GM18858 (cell line): ENCODE data around the gene ADNP2.

Source experiments
- ATAC-seq: cut with Tn5 transposase; IDR thresholded peaks from one replicate; pipeline ENCODE4 v1.9.1; 2021; ENCODE audit not compliant: unreplicated experiment

The ADNP2 gene

GRCh38 chr18:80106482-80107051, 2.5 kb upstream of the ADNP2 start:
- ATAC-seq: no peak

GRCh38 chr18:80107426-80107825, 1.6 kb upstream of the ADNP2 start:
- ATAC-seq: no peak

GRCh38 chr18:80108121-80108536, 933 bp upstream of the ADNP2 start:
- ATAC-seq: no peak

- ATAC-seq: no peak
Measured at GRCh38 chr18:80109676-80110078, 615 bp downstream of the ADNP2 start.

GRCh38 chr18:80112624-80113248, 3.7 kb downstream of the ADNP2 start:
- no peak for ATAC-seq

- ATAC-seq: no peak
Measured at GRCh38 chr18:80115035-80115434, 6.0 kb downstream of the ADNP2 start.

- ATAC-seq: no peak
Measured at GRCh38 chr18:80119111-80119510, 10.0 kb downstream of the ADNP2 start.

GRCh38 chr18:80120932-80121331, 11.9 kb downstream of the ADNP2 start:
- ATAC-seq: no peak

GRCh38 chr18:80124131-80124530, 15.1 kb downstream of the ADNP2 start:
- no peak for ATAC-seq

- no peak for ATAC-seq
Measured at GRCh38 chr18:80126797-80127196, 17.7 kb downstream of the ADNP2 start.

- ATAC-seq: no peak
Measured at GRCh38 chr18:80127635-80128034, 18.6 kb downstream of the ADNP2 start.

- ATAC-seq: no peak
Measured at GRCh38 chr18:80129672-80130367, 20.8 kb downstream of the ADNP2 start.

- no peak for ATAC-seq
Measured at GRCh38 chr18:80130555-80130954, 21.5 kb downstream of the ADNP2 start.

- no peak for ATAC-seq
Measured at GRCh38 chr18:80132180-80132812, 23.2 kb downstream of the ADNP2 start.

GRCh38 chr18:80133124-80133523, 24.1 kb downstream of the ADNP2 start:
- no peak for ATAC-seq

- ATAC-seq: no peak
Measured at GRCh38 chr18:80135136-80135535, 26.1 kb downstream of the ADNP2 start.

- no peak for ATAC-seq
Measured at GRCh38 chr18:80136679-80137078, 27.6 kb downstream of the ADNP2 start.

- ATAC-seq: no peak
Measured at GRCh38 chr18:80137137-80137536, 28.1 kb downstream of the ADNP2 start.

GRCh38 chr18:80137976-80138375, 28.9 kb downstream of the ADNP2 start:
- ATAC-seq: no peak

GRCh38 chr18:80140455-80140985, 31.5 kb downstream of the ADNP2 start:
- no peak for ATAC-seq

GRCh38 chr18:80143881-80144280, 34.8 kb downstream of the ADNP2 start:
- no peak for ATAC-seq
